ENCODE results near the gene KMT5C. TPM values are rescaled to one million over a fixed set of nuclear protein-coding genes. Genes with fewer than 3 reads are reported as not detected.

KMT5C gene
- total RNA-seq, 3 donors from 2014 or later (not counting 1 experiment from before 2014, with no cell fraction given), result 44.5 to 147 (median 46.8) TPM

DNA sequence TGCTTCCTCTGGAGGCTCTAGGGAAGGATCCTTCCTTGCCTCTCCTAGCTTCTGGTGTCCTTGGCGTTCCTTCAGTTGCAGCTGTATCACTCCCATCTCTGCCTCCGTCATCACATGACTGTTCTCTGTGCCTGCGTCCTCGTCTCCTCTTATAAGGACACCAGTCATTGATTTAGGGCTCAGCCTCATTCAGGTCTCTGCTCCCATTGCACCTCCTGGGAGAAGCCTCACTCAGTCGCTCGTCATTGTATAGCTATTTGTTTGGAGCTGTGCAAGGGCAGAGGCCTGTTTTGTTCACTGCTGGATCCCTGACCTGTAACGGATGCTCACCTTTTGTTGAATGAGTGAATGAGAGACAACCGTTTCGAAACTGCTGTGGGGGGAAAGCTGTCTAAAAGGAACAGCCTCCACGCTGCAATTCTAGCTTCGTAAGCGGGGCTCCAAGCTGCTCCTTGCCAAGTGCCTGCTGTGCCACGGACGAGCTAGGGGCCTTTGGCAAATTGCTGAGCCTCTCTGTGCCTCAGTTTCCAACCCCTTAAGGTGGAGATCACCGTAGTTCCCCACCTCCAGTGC is 38.7 kb upstream of the KMT5C start:
- Mint-ChIP-seq H3K27me3 (ENCODE audit: low read depth in 2 of 2) (no peaks in the 10 kb centered on the region), H3K9me3 (no peaks in the 10 kb centered on the region), H3K36me3 (no peaks in the 10 kb centered on the region), H3K4me3 (no peak overlapping the region), H3K4me1 (peaks cover 0 to 13% of the 10 kb centered on the region in 2 donors), H3K27ac (peak overlapping the region in 1 of 2 donors; percentile 92)
- peaks cover 15% of the 10 kb centered on the region for H3K4me1 ChIP-seq (ENCODE audit: control insufficient read depth, insufficient read depth, low read length)
- WGBS (ENCODE audit: insufficient coverage), result 91% methylated on average over 15 of the region's 15 CpGs
- no peak overlapping the region for H3K27ac ChIP-seq (ENCODE audit: low read length)
- no peaks in the 10 kb centered on the region for H3K36me3 ChIP-seq (ENCODE audit: control insufficient read depth, insufficient read depth, low read length)
- TF ChIP-seq, protein P1, sequence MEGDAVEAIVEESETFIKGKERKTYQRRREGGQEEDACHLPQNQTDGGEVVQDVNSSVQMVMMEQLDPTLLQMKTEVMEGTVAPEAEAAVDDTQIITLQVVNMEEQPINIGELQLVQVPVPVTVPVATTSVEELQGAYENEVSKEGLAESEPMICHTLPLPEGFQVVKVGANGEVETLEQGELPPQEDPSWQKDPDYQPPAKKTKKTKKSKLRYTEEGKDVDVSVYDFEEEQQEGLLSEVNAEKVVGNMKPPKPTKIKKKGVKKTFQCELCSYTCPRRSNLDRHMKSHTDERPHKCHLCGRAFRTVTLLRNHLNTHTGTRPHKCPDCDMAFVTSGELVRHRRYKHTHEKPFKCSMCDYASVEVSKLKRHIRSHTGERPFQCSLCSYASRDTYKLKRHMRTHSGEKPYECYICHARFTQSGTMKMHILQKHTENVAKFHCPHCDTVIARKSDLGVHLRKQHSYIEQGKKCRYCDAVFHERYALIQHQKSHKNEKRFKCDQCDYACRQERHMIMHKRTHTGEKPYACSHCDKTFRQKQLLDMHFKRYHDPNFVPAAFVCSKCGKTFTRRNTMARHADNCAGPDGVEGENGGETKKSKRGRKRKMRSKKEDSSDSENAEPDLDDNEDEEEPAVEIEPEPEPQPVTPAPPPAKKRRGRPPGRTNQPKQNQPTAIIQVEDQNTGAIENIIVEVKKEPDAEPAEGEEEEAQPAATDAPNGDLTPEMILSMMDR (IDR thresholded peaks at IDR 0.05), result no peak
- no peaks in the 10 kb centered on the region for H3K27me3 ChIP-seq (ENCODE audit: control insufficient read depth, insufficient read depth, low read length)
- intact Hi-C loops (cut with micrococcal nuclease), result loop anchor here (2.0 kb wide), 2 partner anchors 38 to 84 kb away; partner anchors contain the start of genes KMT5C, RPL28 and TMEM238
- no peak overlapping the region for H3K4me3 ChIP-seq (ENCODE audit: low read length)
- no peaks in the 10 kb centered on the region for H3K9me3 ChIP-seq (ENCODE audit: control insufficient read depth, insufficient read depth, low read length)
- DNase-seq (no peak), ATAC-seq (no peak)

DNA sequence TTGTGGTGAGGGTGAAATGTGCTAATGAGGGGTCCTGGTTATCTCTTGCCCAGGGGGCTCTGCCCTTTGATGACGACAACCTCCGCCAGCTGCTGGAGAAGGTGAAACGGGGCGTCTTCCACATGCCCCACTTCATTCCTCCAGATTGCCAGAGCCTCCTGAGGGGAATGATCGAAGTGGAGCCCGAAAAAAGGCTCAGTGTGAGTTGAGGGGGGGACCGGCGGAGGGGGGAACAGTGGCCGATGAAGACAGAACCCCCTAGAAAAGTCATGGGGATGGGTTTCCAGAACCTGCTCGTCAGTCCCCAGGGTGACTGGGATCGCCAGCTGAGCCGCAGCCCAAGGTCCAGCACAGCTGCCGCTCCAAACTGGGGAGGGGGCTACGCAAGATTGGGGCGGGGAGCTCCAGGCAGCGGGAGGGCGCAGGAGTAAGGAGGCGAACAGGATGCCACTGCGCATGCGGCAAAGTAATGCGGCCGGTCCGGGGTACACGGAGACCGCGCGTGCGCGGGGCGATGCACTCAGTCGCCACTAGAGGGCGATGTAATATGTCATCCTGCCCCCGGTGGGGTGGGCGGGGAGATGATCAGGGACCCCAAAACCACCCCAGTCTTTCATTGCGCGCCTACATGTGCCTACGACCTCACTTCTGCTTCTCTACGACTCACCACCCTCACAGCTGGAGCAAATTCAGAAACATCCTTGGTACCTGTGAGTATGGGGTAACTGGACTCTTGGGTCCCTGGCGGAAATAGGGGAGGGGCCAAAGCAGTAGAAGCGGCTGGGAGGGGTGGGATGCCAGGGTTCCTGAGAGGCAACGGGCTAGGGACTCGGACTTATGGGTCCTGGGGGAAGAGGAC is 38.0 kb upstream of the KMT5C start:
- H3K4me1 Mint-ChIP-seq, result peaks cover 0 to 13% of the 10 kb centered on the region in 2 donors
- H3K27me3 Mint-ChIP-seq (ENCODE audit: low read depth in 2 of 2), result no peaks in the 10 kb centered on the region
- 11% methylated on average over 41 of the region's 42 CpGs for WGBS (ENCODE audit: insufficient coverage)
- Histone ChIP-seq H3K4me1 (ENCODE audit: control insufficient read depth, insufficient read depth, low read length) (peaks cover 15% of the 10 kb centered on the region), H3K36me3 (ENCODE audit: control insufficient read depth, insufficient read depth, low read length) (no peaks in the 10 kb centered on the region), H3K4me3 (ENCODE audit: low read length) (peak overlapping the region; percentile 35), H3K27me3 (ENCODE audit: control insufficient read depth, insufficient read depth, low read length) (no peaks in the 10 kb centered on the region), H3K9me3 (ENCODE audit: control insufficient read depth, insufficient read depth, low read length) (no peaks in the 10 kb centered on the region), H3K27ac (ENCODE audit: low read length) (peak overlapping the region; percentile 46)
- peak; percentile 93 to 95 (median 94) for ATAC-seq
- peak overlapping the region; percentile 75 to 92 for H3K27ac Mint-ChIP-seq
- no peaks in the 10 kb centered on the region for H3K36me3 Mint-ChIP-seq
- H3K4me3 Mint-ChIP-seq, result peak overlapping the region; percentile 84
- intact Hi-C loops (cut with micrococcal nuclease), result loop anchor here (1.0 to 2.0 kb wide), 3 partner anchors 37 to 117 kb away; partner anchors contain the start of genes KMT5C, RPL28 and TMEM238
- TF ChIP-seq, protein P1 (IDR thresholded peaks at IDR 0.05), result peak; percentile 90
- no peaks in the 10 kb centered on the region for H3K9me3 Mint-ChIP-seq
- peak; percentile 96 for DNase-seq

DNA sequence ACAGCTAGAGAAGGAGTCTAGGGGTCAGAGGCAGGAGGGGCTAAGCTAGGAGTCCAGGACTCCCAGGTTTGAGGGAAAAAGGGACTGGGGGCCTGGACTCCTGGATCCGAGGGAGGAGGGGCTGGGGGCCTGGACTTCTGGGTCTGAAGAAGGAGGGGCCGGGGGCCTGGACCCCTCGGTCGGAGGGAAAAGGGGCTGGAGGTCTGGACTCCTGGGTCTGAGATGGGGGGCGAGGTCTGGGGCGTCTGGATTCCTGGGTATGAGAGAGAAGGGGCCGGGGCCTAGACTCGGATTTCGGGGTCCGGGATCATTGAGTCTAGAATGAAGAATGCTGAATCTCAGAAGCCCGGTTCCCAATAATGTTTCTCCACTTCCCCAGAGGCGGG is 37.4 kb upstream of the KMT5C start:
- peak overlapping the region; percentile 75 to 92 for H3K27ac Mint-ChIP-seq
- WGBS (ENCODE audit: insufficient coverage), result 72% methylated on average over 12 of the region's 12 CpGs
- no peaks in the 10 kb centered on the region for H3K36me3 ChIP-seq (ENCODE audit: control insufficient read depth, insufficient read depth, low read length)
- peak overlapping the region; percentile 35 for H3K4me3 ChIP-seq (ENCODE audit: low read length)
- TF ChIP-seq, protein P1 (IDR thresholded peaks at IDR 0.05), result no peak
- no peaks in the 10 kb centered on the region for H3K27me3 ChIP-seq (ENCODE audit: control insufficient read depth, insufficient read depth, low read length)
- no peaks in the 10 kb centered on the region for H3K36me3 Mint-ChIP-seq
- peaks cover 15% of the 10 kb centered on the region for H3K4me1 ChIP-seq (ENCODE audit: control insufficient read depth, insufficient read depth, low read length)
- peaks cover 0 to 13% of the 10 kb centered on the region in 2 donors for H3K4me1 Mint-ChIP-seq
- DNase-seq (no peak), ATAC-seq (no peak)
- H3K9me3 ChIP-seq (ENCODE audit: control insufficient read depth, insufficient read depth, low read length), result no peaks in the 10 kb centered on the region
- peak overlapping the region; percentile 46 for H3K27ac ChIP-seq (ENCODE audit: low read length)
- H3K4me3 Mint-ChIP-seq, result peak overlapping the region; percentile 84
- intact Hi-C loops (cut with micrococcal nuclease), result loop anchor here (1.0 kb wide), 1 partner anchor 116 kb away; no protein-coding TSS in a partner anchor
- no peaks in the 10 kb centered on the region for H3K9me3 Mint-ChIP-seq
- H3K27me3 Mint-ChIP-seq (ENCODE audit: low read depth in 2 of 2), result no peaks in the 10 kb centered on the region

Measured in natural killer cell (primary cell).